GM10266 (cell line): ENCODE measurements around the gene NFXL1.

ENCODE experiments used
- DNase-seq: peaks from one replicate; pipeline ENCODE4 v3.0.0; 2012; ENCODE audit errors: extremely low spot score
- CTCF ChIP-seq: IDR thresholded peaks from 2 replicates; pipeline ENCODE4 v1.5.1; 2012; ENCODE audit warnings: mild to moderate bottlenecking, low read depth; ENCODE audit not compliant: control insufficient read depth, insufficient read depth; ENCODE audit errors: missing control alignments

The NFXL1 gene

GRCh38 chr4:47860305-47860704 lies 54.1 kb downstream of the NFXL1 start:
- DNase-seq: no peak
- no peak for TF ChIP-seq CTCF

- no peak for DNase-seq
- no peak for TF ChIP-seq CTCF
Measured at GRCh38 chr4:47858006-47858405, 56.4 kb downstream of the NFXL1 start.

GRCh38 chr4:47856713-47857112 lies 57.7 kb downstream of the NFXL1 start:
- DNase-seq: no peak
- no peak for TF ChIP-seq CTCF

- DNase-seq: no peak
- no peak for TF ChIP-seq CTCF
Measured at GRCh38 chr4:47855350-47855749, 59.0 kb downstream of the NFXL1 start.

GRCh38 chr4:47852136-47852535 lies 62.2 kb downstream of the NFXL1 start:
- TF ChIP-seq CTCF: no peak
- no peak for DNase-seq

- no peak for TF ChIP-seq CTCF
- DNase-seq: no peak
Measured at GRCh38 chr4:47849466-47849865, 64.9 kb downstream of the NFXL1 start.

- DNase-seq: no peak
- TF ChIP-seq CTCF: no peak
Measured at GRCh38 chr4:47848041-47848440, 66.3 kb downstream of the NFXL1 start.
